NCI-H1694 (cell line): ENCODE measurements around the gene DDX43.
"Not testable (repeated sequence)": the region's sequence is repeated elsewhere in the genome, so short reads cannot be mapped to it uniquely, and the experiment has no call there.

Experiments
- DNase-seq: peaks from one replicate; lab custom pipeline; 2025; lab: John Stamatoyannopoulos, UW

Gene DDX43

DNA sequence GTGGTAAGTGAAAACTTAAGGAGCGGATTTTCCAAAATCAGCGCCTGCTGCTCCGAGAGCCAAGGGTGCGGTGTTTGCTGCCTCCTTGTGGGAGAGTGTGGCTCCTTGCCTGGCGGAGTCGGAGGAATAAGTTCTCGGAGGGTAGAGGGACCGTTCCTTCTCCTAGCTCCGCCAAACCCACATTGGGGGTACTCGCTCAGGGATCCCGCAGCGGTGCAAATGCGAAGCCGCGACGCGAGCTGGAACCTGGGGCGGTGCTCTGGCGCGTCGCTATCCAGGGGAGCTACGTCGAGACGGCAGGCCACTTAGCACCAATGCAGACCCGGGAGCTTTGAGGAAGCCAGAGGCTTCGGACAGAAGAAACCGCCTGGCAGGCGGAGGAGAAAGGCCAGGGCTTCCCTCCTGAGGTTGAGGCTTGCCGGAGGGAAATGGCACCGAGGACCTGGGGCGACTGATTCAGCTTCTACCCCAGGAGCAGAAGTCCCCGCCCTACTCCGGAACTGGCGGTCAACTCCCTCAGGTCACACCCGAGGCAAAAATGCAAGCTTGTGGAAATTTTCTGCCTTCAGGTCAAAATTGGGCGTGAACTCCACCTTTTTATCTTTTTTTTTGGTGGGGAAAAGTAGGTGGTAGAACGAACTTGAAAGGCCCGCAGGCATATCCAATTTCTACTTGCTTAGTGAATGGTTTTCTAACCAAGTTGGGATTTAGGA is 5.7 kb upstream of the DDX43 start:
- no peak for DNase-seq

DNA sequence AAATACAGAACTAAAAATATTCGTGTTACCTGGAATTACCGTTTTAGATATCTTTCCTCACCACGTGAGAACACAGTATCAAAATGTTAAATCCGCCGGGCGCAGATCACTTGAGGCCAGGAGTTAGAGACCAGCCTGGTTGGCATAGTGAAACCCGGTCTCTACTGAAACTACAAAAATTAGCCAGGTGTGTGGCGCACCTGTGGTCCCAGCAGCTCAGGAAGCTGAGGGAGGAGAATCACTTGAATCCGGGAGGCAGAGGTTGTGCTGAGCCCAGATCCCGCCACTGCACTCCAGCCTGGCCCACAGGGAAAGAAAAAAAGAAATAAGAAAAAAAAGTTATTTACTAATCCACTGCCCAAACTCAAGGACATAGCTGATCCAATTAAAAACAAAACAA is 4.8 kb upstream of the DDX43 start:
- no peak for DNase-seq

DNA sequence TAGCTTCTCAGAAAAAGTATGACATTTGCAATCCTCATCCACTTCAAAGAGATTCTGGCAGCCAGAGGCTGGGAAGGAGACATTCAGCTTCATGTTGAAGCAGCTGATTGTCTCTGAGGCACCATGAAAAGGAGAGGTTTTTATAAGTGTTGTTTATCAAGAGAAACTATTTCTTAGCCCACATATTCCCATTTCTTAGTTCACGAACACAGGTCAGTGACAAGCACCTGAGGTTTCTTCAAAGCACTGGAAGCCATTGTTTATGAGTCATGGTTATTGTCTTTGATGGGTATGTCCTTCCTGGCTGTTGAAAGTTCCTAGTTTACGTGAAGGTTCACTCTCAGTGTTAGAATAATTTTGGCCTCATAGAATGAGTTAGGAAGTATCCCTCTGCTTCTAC is 3.0 kb upstream of the DDX43 start:
- DNase-seq, result no peak

DNA sequence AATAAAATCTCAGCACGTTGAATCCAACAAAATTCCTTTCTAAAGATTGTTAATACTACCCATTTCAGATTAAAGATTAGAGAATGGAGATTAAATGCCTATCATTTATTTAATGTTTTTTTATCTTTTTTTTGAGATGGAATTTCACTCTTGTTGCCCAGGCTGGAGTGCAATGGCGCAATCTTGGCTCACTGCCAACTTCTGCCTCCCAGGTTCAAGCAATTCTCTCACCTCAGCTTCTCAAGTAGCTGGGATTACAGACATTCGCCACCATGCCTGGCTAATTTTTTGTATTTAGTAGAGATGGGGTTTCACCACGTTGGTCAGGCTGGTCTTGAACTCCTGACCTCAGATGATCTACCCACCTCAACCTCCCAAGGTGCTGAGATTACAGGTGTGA is 2.4 kb upstream of the DDX43 start:
- DNase-seq, result not testable (repeated sequence)

DNA sequence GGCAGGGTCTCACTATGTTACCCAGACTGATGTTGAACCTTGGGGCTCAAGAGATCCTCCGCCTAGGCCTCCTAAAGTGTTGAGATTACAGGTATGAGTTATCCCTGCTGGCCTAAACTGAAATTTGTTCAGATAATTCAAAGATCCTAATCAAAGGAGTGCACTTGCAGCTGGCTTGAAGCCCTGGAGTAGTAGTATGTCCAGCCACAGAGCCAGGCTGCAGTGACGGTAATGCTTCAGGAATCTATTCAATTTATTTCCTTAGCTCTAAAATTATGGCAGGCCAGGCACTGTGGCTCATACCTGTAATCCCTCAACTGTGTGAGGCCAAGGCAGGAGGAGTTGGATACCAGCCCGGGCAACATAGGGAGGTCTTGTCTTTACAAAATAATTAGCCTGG is 1.4 kb upstream of the DDX43 start:
- no peak for DNase-seq

DNA sequence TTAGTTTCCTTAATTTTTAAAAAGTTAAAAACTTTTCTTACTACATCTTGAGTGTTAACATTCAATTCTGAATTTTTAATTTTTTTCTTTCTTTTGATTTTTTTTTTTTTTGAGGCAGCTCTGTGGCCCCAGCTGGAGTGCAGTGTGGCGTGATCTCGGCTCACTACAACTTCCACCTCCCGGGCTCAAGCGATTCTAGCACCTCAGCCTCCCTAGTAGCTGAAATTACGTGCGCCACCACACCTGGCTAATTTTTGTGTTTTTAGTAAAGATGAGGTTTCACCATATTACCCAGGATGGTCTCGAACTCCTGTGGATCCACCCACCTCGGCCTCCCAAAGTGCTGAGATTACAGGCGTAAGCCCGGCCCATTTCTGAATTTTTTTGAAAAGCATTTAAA is 1.2 kb downstream of the DDX43 start:
- DNase-seq, result no peak

DNA sequence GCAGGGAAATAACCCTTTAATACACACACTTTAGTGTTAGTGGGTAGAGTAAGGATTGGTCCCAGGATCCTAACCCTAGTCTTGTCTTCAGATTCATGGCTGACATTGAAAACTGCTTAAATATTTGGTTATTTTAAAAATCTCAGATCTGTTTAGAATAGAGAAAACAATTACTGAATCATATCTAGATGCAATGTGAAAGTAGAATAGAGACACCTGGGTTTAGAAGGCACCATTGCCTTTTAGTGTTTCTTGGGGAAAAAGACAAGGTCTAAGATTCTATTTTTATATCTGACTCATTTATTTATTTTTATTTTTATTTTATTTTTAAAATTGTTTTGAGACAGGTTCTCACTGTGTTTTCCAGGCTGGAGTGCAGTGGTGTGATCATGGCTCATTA is 6.0 kb downstream of the DDX43 start:
- DNase-seq, result no peak

DNA sequence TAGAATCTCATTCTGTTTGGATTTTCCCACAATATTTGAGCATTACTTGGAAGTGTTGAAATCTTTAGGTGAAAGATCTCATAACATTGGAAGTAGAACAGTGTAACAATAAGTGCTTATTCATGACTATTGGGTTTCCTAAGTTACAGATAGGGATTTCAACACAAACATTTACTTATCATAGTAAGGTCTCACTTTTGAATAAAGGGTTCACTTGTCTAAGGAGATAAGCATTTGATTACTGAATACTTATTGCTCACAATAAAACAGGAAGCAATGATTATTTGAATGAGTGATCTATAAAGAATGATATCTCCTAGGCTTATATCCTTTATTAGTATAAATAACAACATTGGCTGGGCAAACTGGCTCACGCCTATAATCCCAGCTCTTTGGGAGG is 14.8 kb downstream of the DDX43 start:
- DNase-seq, result no peak

DNA sequence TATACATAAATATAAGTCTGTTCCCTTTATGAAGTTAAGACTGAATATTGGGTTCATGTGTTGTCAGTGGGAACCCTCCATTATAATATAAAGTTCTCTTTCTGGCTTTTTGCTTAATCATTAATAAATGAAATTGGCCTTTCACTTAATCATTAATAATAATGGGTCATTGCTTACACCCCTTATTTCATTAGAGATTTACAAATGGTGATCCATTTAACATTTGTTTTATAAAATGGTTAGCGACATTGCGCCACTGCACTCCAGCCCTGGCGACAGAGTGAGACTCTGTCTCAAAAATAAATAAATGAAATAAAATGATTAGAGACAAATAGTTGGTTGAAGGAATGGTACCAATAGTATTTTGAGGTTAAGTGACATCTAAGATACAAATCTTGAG is 18.5 kb downstream of the DDX43 start:
- DNase-seq, result no peak

DNA sequence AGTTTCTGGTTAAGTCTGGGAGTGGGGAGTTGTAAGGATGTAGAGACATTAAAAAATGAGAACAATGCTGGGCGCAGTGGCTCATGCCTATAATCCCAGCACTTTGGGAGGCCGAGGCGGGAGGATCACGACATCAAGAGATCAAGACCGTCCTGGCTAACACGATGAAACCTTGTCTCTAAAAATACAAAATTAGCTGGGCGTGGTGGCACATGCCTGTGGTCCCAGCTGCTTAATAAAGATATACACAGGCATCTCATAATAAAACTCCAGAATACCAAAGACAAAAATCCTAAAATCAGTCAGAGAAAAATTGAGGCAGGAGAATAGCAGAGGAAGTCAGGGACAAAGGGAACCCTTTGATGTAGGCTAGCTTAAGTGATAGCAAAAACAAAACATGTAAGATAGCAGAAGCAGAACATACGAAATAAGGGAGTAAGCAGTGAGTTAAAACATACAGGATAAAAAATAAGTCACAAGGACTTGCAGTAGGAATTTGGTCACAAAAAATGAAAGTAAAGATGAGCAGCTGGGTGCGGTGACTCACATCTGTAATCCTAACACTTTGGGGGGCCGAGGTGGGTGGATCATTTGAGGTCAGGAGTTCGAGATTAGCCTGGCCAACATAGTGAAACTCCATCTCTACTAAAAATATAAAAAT is 23.6 kb downstream of the DDX43 start:
- no peak for DNase-seq

DNA sequence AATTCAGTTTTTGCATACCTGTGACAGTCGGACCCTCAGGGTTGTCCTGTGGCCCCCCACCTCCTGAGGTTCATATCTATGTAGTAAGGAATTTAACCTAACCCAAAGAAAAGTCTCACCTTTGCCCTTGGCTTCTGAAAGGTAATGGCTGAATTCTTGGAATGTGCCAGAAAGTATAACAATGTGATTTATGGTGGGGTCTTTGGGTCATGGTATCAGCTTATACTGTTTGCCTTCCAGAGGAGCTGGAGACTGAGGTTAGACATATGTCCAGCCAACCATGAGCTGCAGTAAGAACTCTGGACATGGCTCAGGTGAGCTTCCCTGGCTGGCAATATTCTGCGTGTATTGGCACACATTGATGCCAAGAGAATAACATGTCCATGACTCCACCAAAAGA is 26.9 kb downstream of the DDX43 start:
- no peak for DNase-seq

DNA sequence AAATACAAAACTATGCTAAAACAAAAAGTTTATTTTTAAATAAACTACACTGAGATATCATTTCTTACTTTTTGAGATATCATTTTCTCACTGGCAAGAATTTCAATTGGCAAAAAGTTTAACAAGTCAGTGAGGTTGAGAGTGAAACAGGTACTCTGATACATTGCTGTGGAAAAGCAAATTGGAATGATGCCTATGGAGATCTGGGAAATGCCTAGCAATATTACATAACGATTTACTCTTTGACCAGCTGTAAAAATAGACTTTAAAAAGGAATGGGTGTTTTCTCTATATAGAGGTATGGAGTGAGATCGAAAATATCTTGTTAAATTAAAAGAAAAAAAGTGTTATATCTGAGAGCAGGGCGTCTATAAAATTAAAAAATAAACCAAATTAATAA is 40.6 kb downstream of the DDX43 start:
- no peak for DNase-seq

DNA sequence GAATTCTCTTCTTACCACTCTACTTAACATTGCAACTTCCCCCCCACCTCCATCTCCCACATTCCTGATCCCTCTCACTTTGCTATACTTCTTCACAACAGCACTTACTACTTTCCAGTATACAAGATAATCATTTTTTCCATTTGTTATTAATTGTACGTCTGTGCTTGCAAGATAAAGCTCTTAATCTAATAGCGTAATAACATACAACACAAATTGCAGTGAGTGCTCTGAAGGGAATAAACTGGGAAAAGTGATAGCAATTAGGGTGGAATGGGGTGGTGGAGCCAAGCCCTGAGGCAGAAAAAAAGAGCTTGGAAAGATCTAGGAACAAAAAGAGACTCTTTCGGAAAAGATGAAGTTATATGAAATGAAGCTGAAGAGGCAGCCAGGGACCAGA is 48.9 kb downstream of the DDX43 start:
- DNase-seq, result no peak

DNA sequence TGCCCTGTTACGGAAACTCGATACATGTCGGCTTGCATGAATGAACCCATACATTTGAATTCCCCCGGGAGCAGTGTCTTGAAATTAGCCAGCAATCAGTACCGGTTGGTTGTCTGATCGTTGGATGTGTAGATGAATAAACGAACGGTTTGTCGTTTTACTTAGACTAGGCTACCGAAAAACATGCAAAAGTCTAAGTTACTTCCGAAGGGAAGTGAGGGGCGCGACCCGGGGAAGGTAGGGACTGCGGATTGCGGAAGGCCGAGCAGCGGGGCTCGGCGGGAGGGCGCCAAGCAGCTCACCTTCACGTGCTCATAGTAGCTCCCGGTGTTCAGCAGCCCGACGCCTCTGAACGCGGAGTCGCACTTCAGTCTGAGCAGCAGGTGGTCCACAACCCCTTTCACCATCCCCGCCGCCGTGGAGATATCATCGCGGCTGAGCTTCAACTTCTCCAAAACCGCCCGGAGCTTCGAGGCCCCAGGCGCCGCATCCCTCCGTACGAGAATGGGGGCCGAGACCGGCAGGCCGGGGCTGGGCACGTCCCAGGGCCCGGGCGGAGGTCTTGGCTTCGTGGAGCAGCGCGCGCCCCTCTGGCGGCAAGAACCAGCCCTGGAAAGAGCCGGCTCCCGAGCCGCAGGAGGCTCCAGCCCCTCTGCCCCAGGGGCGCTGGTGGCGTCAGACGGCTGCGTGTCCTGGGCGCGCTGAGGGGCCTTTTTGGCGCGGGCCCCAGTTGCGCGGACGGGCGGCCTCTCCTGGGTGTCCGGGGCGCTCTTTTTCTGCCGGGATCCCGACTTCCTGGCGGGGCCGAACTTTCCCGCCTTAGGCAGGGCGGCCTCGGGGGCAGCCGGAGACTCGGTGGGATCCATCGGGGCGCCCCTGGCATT is 56.8 kb downstream of the DDX43 start:
- no peak for DNase-seq

DNA sequence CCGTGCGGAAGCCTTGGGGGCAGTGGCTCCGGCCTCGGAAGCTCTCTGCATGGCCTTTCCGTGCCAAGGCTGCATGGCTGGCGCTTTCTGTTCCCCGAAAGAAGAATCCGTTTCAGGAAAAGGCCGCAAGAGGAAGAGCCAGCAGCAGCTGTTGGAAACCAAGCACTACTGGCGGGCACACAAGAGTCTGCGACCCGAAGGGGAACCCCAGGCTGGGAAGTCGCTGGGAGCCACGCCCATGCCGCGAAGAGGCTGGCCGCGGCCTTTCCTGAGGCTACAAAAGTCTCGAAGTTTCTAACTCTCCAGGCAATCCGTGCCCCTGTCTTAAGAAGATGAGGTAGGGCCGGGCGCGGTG is 57.5 kb downstream of the DDX43 start, which contains the start of gene CGAS:
CGAS (minus strand) TSS at position 191 of the 355 bp plus-strand sequence; CDS start at position 75, 116 bp downstream.
- no peak for DNase-seq

DNA sequence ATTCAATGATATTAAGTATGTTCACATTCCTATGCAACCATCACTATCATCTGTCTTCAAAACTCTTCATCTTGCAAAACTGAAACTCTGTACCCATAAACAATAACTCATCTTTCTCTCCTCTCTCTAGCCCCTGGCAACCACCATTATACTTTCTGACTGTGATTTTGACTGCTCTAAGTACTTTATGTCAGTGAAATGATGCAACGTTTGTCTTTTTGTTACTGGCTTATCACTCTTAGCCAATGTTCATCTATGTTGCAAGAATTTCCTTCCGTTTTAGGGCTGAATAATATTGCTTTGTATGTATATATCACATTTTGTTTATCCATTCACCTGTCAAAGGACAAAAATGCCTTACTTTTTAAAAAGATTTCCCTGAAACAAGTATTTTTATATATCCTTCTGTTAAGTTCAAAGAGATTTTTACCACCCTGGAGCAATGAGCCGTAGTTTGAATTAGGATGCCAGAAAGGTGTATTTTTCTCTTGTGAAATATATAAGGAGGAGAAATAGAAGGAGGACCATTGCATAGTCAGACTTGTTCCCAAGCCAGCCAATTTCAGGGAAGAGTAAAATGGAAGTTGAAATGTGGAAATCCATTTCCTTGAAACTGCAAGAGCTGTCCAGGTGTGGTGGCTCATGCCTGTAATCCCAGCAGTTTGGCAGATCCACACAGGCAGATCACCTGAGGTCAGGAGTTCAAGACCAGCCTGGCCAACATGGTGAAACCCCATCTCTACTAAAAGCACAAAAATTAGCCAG is 61.4 kb downstream of the DDX43 start:
- no peak for DNase-seq

DNA sequence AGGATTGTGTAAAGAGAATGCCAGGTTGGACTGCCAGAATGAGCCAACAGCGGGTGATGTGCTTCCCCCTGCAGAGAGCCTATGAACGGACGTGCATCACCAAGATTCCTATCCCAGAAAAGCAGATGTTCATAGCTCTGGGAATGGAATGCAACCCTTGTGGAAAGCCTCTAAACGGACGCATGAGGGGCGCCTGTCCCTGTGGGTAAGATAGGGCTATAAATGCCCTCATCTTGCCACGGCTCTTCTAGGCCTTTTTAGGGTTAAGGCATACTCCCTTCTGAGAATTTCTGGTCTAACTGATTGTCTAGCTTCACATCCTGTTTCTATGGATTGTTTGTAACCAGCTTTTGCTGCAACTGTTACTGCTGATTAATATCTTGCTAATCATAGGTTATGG is 64.8 kb downstream of the DDX43 start:
- not testable (repeated sequence) for DNase-seq

DNA sequence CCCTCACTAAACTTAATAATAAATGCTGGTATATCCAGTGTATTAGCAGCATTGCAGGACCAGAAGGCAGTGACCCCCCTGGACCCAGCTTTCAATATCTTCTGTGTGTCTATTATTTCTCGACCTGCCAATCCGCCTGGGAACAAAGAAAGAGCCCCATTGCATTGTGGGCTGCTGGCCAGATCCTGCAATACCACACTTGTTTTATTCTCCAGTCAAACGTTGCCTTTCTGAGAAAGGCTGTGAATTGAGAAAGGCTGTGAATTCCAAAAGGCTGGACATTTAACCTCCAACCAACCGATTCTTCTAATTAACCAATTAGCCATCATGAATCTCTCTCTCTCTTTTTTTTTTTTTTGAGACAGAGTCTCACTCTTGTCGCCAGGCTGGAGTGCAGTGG is 65.4 kb downstream of the DDX43 start:
- DNase-seq, result no peak

DNA sequence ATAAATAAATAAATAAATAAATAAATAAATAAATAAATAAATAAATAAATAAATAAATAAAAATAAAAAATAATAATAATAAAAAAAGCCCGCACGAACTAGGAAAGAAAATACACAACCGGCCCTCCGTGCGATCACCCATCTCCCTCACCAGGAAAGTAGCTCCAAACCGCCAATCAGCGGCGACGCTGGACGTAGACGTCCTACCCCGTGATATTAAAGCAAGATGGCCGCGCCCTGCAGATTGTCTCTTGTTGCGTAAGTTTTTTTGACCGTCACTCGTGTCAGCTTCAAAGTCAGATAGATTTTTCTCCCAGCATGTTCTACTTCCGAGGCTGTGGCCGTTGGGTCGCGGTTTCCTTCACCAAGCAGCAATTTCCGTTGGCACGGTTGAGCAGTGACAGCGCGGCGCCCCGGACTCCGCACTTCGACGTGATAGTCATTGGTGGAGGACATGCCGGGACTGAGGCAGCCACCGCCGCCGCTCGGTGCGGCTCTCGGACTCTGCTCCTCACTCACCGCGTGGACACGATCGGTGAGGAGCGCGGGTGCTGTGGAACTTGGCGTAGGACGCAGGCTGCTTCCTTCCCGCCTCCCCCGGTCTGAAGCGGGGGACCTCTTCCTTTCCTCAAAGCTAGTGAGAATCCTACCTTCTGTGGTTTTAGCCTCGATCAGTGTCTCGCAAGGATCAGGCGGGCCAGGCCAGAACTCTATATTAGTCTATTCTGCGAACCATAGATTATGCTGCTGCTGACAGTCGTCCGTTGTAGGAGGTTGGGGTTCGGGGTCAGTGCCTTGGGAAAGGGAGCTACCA is 67.1 kb downstream of the DDX43 start, which contains the start of gene MTO1:
MTO1 (plus strand) TSS at position 201 of the 814 bp plus-strand sequence; CDS start at position 319, 118 bp downstream.
- peak; percentile 63 for DNase-seq
